Measurements from ENCODE around the gene FAM171A2. TPM values are rescaled to one million over a fixed set of nuclear protein-coding genes. Genes with fewer than 3 reads are reported as not detected.

FAM171A2 gene
- total RNA-seq, 1 donor from 2014 or later = 20.6 TPM

- no peak for DNase-seq (ENCODE audit: low spot score)
- H3K27ac Mint-ChIP-seq (ENCODE audit: unreplicated experiment) = no peak overlapping the region
- no peaks in the 10 kb centered on the region for H3K36me3 Mint-ChIP-seq (ENCODE audit: low read depth)
- peaks cover 16% of the 10 kb centered on the region for H3K27me3 Mint-ChIP-seq (ENCODE audit: low read depth)
- TF ChIP-seq CTCF (IDR thresholded peaks at IDR 0.05) = no peak
- H3K9me3 Mint-ChIP-seq (ENCODE audit: low read depth) = no peaks in the 10 kb centered on the region
- H3K4me1 Mint-ChIP-seq (ENCODE audit: low read depth) = peaks cover 7% of the 10 kb centered on the region
- H3K4me3 Mint-ChIP-seq (ENCODE audit: unreplicated experiment) = no peak overlapping the region
Measured at GRCh38 chr17:44310188-44310587, 53.5 kb downstream of the FAM171A2 start.

- Mint-ChIP-seq H3K9me3 (ENCODE audit: low read depth) (no peaks in the 10 kb centered on the region), H3K36me3 (ENCODE audit: low read depth) (no peaks in the 10 kb centered on the region), H3K27me3 (ENCODE audit: low read depth) (peaks cover 21% of the 10 kb centered on the region), H3K27ac (ENCODE audit: unreplicated experiment) (no peak overlapping the region), H3K4me3 (ENCODE audit: unreplicated experiment) (no peak overlapping the region), H3K4me1 (ENCODE audit: low read depth) (peaks cover 7% of the 10 kb centered on the region)
- DNase-seq (ENCODE audit: low spot score) = no peak
- no peak for TF ChIP-seq CTCF (IDR thresholded peaks at IDR 0.05)
Measured at GRCh38 chr17:44309472-44309871, 54.2 kb downstream of the FAM171A2 start.

- Mint-ChIP-seq H3K27me3 (ENCODE audit: low read depth) (peaks cover 19% of the 10 kb centered on the region), H3K4me1 (ENCODE audit: low read depth) (peaks cover 7% of the 10 kb centered on the region), H3K36me3 (ENCODE audit: low read depth) (no peaks in the 10 kb centered on the region), H3K9me3 (ENCODE audit: low read depth) (no peaks in the 10 kb centered on the region), H3K27ac (ENCODE audit: unreplicated experiment) (no peak overlapping the region), H3K4me3 (ENCODE audit: unreplicated experiment) (peak overlapping the region; percentile 33)
- no peak for TF ChIP-seq CTCF (IDR thresholded peaks at IDR 0.05)
- no peak for DNase-seq (ENCODE audit: low spot score)
Measured at GRCh38 chr17:44308865-44309264, 54.8 kb downstream of the FAM171A2 start.

GRCh38 chr17:44308320-44308818 lies 55.3 kb downstream of the FAM171A2 start, which contains the start of gene RUNDC3A:
Gene RUNDC3A, plus strand, starts transcription at chr17:44308601. Its CDS starts 232 bp downstream, at chr17:44308833.
- Mint-ChIP-seq H3K4me1 (ENCODE audit: low read depth) (peaks cover 7% of the 10 kb centered on the region), H3K27ac (ENCODE audit: unreplicated experiment) (no peak within 1 kb of the TSS), H3K9me3 (ENCODE audit: low read depth) (no peaks in the 10 kb centered on the region), H3K36me3 (ENCODE audit: low read depth) (no peaks in the 10 kb centered on the region), H3K27me3 (ENCODE audit: low read depth) (peaks cover 21% of the 10 kb centered on the region), H3K4me3 (ENCODE audit: unreplicated experiment) (peak within 1 kb of the TSS; percentile 61)
- DNase-seq (ENCODE audit: low spot score) = no peak
- TF ChIP-seq CTCF (IDR thresholded peaks at IDR 0.05) = no peak

GRCh38 chr17:44307387-44308186 lies 56.1 kb downstream of the FAM171A2 start:
- TF ChIP-seq CTCF (IDR thresholded peaks at IDR 0.05) = no peak
- no peak overlapping the region for H3K27ac Mint-ChIP-seq (ENCODE audit: unreplicated experiment)
- no peak for DNase-seq (ENCODE audit: low spot score)
- H3K4me1 Mint-ChIP-seq (ENCODE audit: low read depth) = peaks cover 7% of the 10 kb centered on the region
- peak overlapping the region; percentile 61 for H3K4me3 Mint-ChIP-seq (ENCODE audit: unreplicated experiment)
- no peaks in the 10 kb centered on the region for H3K36me3 Mint-ChIP-seq (ENCODE audit: low read depth)
- peaks cover 25% of the 10 kb centered on the region for H3K27me3 Mint-ChIP-seq (ENCODE audit: low read depth)
- H3K9me3 Mint-ChIP-seq (ENCODE audit: low read depth) = no peaks in the 10 kb centered on the region
